ENCODE results near the gene JMY. TPM values are rescaled to one million over a fixed set of nuclear protein-coding genes. Genes with fewer than 3 reads are reported as not detected.

Gene JMY
- total RNA-seq, 1 experiment from 2014 or later, result 11.3 TPM

- POLR2A ChIA-PET, result no interaction called here
- Histone ChIP-seq H3K9me3 (no peaks in the 10 kb centered on the region), H3K4me1 (no peaks in the 10 kb centered on the region), H3K27me3 (replicated peaks; ENCODE audit: control insufficient read depth, insufficient read depth, low read length) (no peaks in the 10 kb centered on the region), H3K36me3 (ENCODE audit: control insufficient read depth, insufficient read depth, low read length) (no peaks in the 10 kb centered on the region), H3K4me3 (ENCODE audit: low read depth, low read length) (no peak overlapping the region)
- H3K27me3 Mint-ChIP-seq (ENCODE audit: insufficient read depth, unreplicated experiment), result no peaks in the 10 kb centered on the region
- no peaks in the 10 kb centered on the region for H3K36me3 Mint-ChIP-seq (ENCODE audit: insufficient read depth, unreplicated experiment)
- BruUV-seq (replicated peaks), result no TSS peak
- DNase-seq, result no peak
- no peaks in the 10 kb centered on the region for H3K4me1 Mint-ChIP-seq (ENCODE audit: low read depth, unreplicated experiment)
- H3K9me3 Mint-ChIP-seq (ENCODE audit: unreplicated experiment), result no peaks in the 10 kb centered on the region
- H3K4me3 Mint-ChIP-seq (ENCODE audit: unreplicated experiment), result no peak overlapping the region
- TF ChIP-seq, protein P1, sequence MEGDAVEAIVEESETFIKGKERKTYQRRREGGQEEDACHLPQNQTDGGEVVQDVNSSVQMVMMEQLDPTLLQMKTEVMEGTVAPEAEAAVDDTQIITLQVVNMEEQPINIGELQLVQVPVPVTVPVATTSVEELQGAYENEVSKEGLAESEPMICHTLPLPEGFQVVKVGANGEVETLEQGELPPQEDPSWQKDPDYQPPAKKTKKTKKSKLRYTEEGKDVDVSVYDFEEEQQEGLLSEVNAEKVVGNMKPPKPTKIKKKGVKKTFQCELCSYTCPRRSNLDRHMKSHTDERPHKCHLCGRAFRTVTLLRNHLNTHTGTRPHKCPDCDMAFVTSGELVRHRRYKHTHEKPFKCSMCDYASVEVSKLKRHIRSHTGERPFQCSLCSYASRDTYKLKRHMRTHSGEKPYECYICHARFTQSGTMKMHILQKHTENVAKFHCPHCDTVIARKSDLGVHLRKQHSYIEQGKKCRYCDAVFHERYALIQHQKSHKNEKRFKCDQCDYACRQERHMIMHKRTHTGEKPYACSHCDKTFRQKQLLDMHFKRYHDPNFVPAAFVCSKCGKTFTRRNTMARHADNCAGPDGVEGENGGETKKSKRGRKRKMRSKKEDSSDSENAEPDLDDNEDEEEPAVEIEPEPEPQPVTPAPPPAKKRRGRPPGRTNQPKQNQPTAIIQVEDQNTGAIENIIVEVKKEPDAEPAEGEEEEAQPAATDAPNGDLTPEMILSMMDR (IDR thresholded peaks at IDR 0.05; ENCODE audit: insufficient read depth in 1 of 2, low read depth in 1 of 2, low read length in 1 of 2, severe bottlenecking in 1 of 2, unreplicated experiment in 1 of 2), result no peak
- no peak overlapping the region for H3K27ac Mint-ChIP-seq (ENCODE audit: unreplicated experiment)
- intact Hi-C loops (cut with micrococcal nuclease; ENCODE audit: unreplicated experiment), result no loop called here
- CTCF ChIA-PET, result no interaction called here
Measured at GRCh38 chr5:79193643-79194042, 42.3 kb upstream of the JMY start.

GRCh38 chr5:79200573-79201183 is 35.3 kb upstream of the JMY start:
- H3K36me3 Mint-ChIP-seq (ENCODE audit: insufficient read depth, unreplicated experiment), result peaks cover 6% of the 10 kb centered on the region
- no peak overlapping the region for H3K4me3 Mint-ChIP-seq (ENCODE audit: unreplicated experiment)
- no peaks in the 10 kb centered on the region for H3K4me1 Mint-ChIP-seq (ENCODE audit: low read depth, unreplicated experiment)
- no TSS peak for BruUV-seq (replicated peaks)
- Histone ChIP-seq H3K9me3 (no peaks in the 10 kb centered on the region), H3K36me3 (ENCODE audit: control insufficient read depth, insufficient read depth, low read length) (no peaks in the 10 kb centered on the region), H3K27me3 (replicated peaks; ENCODE audit: control insufficient read depth, insufficient read depth, low read length) (no peaks in the 10 kb centered on the region), H3K4me1 (no peaks in the 10 kb centered on the region), H3K4me3 (ENCODE audit: low read depth, low read length) (no peak overlapping the region)
- intact Hi-C loops (cut with micrococcal nuclease; ENCODE audit: unreplicated experiment), result loop anchor here (1.0 to 2.0 kb wide), 2 partner anchors 67 to 176 kb away; no protein-coding TSS in a partner anchor
- POLR2A ChIA-PET, result interaction anchor here (0.7 kb wide), 1 partner anchor 131 kb away, joined by 3 read pairs; no protein-coding TSS in a partner anchor
- no peak overlapping the region for H3K27ac Mint-ChIP-seq (ENCODE audit: unreplicated experiment)
- TF ChIP-seq, protein P1 (IDR thresholded peaks at IDR 0.05; ENCODE audit: insufficient read depth in 1 of 2, low read depth in 1 of 2, low read length in 1 of 2, severe bottlenecking in 1 of 2, unreplicated experiment in 1 of 2), result peak; percentile 52 to 81
- CTCF ChIA-PET, result interaction anchor here (0.6 to 1.2 kb wide), 4 partner anchors 67 to 180 kb away, joined by 3 to 5 read pairs (median 3); no protein-coding TSS in a partner anchor
- DNase-seq, result peak in 1 of 2 experiments; percentile 43
- no peaks in the 10 kb centered on the region for H3K9me3 Mint-ChIP-seq (ENCODE audit: unreplicated experiment)
- no peaks in the 10 kb centered on the region for H3K27me3 Mint-ChIP-seq (ENCODE audit: insufficient read depth, unreplicated experiment)

- POLR2A ChIA-PET, result no interaction called here
- Mint-ChIP-seq H3K27ac (ENCODE audit: unreplicated experiment) (no peak overlapping the region), H3K4me3 (ENCODE audit: unreplicated experiment) (no peak overlapping the region), H3K4me1 (ENCODE audit: low read depth, unreplicated experiment) (peaks cover 2% of the 10 kb centered on the region), H3K27me3 (ENCODE audit: insufficient read depth, unreplicated experiment) (no peaks in the 10 kb centered on the region), H3K9me3 (ENCODE audit: unreplicated experiment) (no peaks in the 10 kb centered on the region), H3K36me3 (ENCODE audit: insufficient read depth, unreplicated experiment) (peaks cover 6% of the 10 kb centered on the region)
- intact Hi-C loops (cut with micrococcal nuclease; ENCODE audit: unreplicated experiment), result loop anchor here (2.0 kb wide), 1 partner anchor 176 kb away; no protein-coding TSS in a partner anchor
- CTCF ChIA-PET, result no interaction called here
- Histone ChIP-seq H3K27me3 (replicated peaks; ENCODE audit: control insufficient read depth, insufficient read depth, low read length) (no peaks in the 10 kb centered on the region), H3K9me3 (no peaks in the 10 kb centered on the region), H3K36me3 (ENCODE audit: control insufficient read depth, insufficient read depth, low read length) (no peaks in the 10 kb centered on the region), H3K4me1 (no peaks in the 10 kb centered on the region), H3K4me3 (ENCODE audit: low read depth, low read length) (no peak overlapping the region)
- TF ChIP-seq, protein P1 (IDR thresholded peaks at IDR 0.05; ENCODE audit: insufficient read depth in 1 of 2, low read depth in 1 of 2, low read length in 1 of 2, severe bottlenecking in 1 of 2, unreplicated experiment in 1 of 2), result no peak
- no TSS peak for BruUV-seq (replicated peaks)
- no peak for DNase-seq
Measured at GRCh38 chr5:79201206-79201605, 34.7 kb upstream of the JMY start.

Data from Caco-2 (cell line).